Transverse colon (tissue), 4 donors: ENCODE results near the gene ATL3. TPM values are rescaled to one million over a fixed set of nuclear protein-coding genes. Genes with fewer than 3 reads are reported as not detected.

Experiments
- DNase-seq: peaks from one replicate; pipeline ENCODE4 v3.0.0-alpha.2; 2019
- H3K27ac ChIP-seq, 4 donors: fragments of 200-600 bp; sonication (generic); 2 replicates each; pipeline ENCODE4 v1.5.1; 2016 to 2018; ENCODE audit warnings: inconsistent platforms in 4 of 4
- H3K27me3 ChIP-seq: fragments of 200-600 bp; sonication (generic); 2 replicates; pipeline ENCODE4 v1.5.1; 2017; ENCODE audit warnings: inconsistent platforms
- H3K36me3 ChIP-seq, 4 donors: fragments of 200-600 bp; sonication (generic); 2 replicates each; pipeline ENCODE4 v1.5.1; 2017 to 2019; ENCODE audit warnings: inconsistent platforms in 4 of 4
- H3K4me1 ChIP-seq, 4 donors: fragments of 200-600 bp; sonication (generic); 2 replicates each; pipeline ENCODE4 v1.5.1; 2017 to 2020; ENCODE audit warnings: inconsistent platforms in 4 of 4
- H3K4me3 ChIP-seq, 4 donors: fragments of 200-600 bp; sonication (generic); 1 replicate in 1 of 4; 2 replicates in 3 of 4; pipeline versions ENCODE4 v1.5.1 to v1.6.1; 2017 to 2019; ENCODE audit warnings: inconsistent platforms in 4 of 4
- H3K9me3 ChIP-seq, 2 donors: fragments of 200-600 bp; sonication (generic); 2 replicates each; pipeline ENCODE4 v1.5.1; 2017 to 2019; ENCODE audit warnings: inconsistent platforms in 2 of 2
- EP300 ChIP-seq: sonication (generic); formaldehyde crosslinking; IDR thresholded peaks from one replicate; pipeline ENCODE4 v1.6.1; 2017; ENCODE audit warnings: antibody characterized with exemption, low read depth
- POLR2A ChIP-seq: fragments of 450-650 bp; IDR thresholded peaks from one replicate; pipeline ENCODE4 v1.6.1; 2016; ENCODE audit warnings: antibody characterized with exemption, mild to moderate bottlenecking, moderate library complexity
- POLR2AphosphoS5 ChIP-seq, 3 donors: sonication (generic); formaldehyde crosslinking; IDR thresholded peaks; one replicate each; pipeline ENCODE4 v1.6.1; 2016; ENCODE audit warnings: antibody characterized with exemption in 3 of 3
- WGBS, 2 donors: methylation state at CpG; one replicate each; pipeline ENCODE4 v1.1.5; 2018; ENCODE audit warnings: low coverage in 1 of 2; 5-methylcytosine and 5-hydroxymethylcytosine counted together
- in situ Hi-C, 4 donors: fragments of 200-750 bp; cut with MboI; loops; one replicate each; pipeline versions ENCODE4 v1.15.0 to v1.15.1; 2017; ENCODE audit warnings: low sequenced_read_pairs in 3 of 4, low pct_ligation_motif_present in 1 of 4, low pct_unique_long_range_greater_than_20kb in 1 of 4
- intact Hi-C: fragments of 100-400 bp; cut with DNase I; formaldehyde crosslinking; loops from one replicate; pipeline ENCODE4 v1.15.1; 2023; ENCODE audit warnings: low total_unique reads
- total RNA-seq, 4 donors: library from RNA; depleted of rRNA; stranded (reverse); fragments of >200 nt; gene quantifications; one replicate each; pipeline ENCODE4 v1.1.0, GENCODE V29; 2016
- TF ChIP-seq, protein P1 (sequence below), 5 experiments: fragments of 200-600 bp in 3 of 5; fragments of 450-650 bp in 2 of 5; sonication (generic) in 3 of 5; IDR thresholded peaks; 1 replicate in 2 of 5; 2 replicates in 3 of 5; pipeline ENCODE4 v1.5.1; 2016 to 2017; ENCODE audit warnings: antibody characterized with exemption in 5 of 5, inconsistent platforms in 3 of 5, mild to moderate bottlenecking in 2 of 5, moderate library complexity in 1 of 5

The ATL3 gene
- total RNA-seq, 4 donors from 2014 or later: 18.7 to 60.8 (median 40.0) TPM

DNA sequence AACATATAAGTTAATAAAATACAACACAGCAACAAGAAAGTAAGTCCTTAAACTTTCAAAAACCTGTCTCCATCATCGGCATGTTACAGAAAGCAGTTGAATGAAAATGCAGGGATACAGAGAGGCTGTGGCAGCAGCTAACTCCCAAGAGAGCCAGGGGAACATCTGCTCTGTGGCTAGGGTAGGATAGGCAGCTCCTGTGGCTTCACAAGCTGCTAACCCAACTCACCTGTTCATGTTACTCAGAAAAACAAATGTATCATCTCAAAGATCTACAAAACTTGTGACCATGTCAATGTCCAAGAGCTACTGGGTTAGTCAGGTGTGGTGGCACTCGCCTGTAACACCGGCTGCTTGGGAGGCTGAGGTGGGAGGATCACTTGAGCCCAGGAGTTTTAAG is 41.8 kb downstream of the ATL3 start:
- Histone ChIP-seq H3K9me3 (no peaks in the 10 kb centered on the region), H3K4me3 (no peak overlapping the region), H3K27ac (no peak overlapping the region), H3K27me3 (no peaks in the 10 kb centered on the region), H3K36me3 (peaks cover 0 to 52% (median 25%) of the 10 kb centered on the region in 4 donors), H3K4me1 (peaks cover 0 to 12% (median 2%) of the 10 kb centered on the region in 4 donors)
- DNase-seq: no peak
- 97 to 100% methylated on average over 2 to 3 of the region's 3 CpGs for WGBS, 2 donors
- TF ChIP-seq, protein P1, sequence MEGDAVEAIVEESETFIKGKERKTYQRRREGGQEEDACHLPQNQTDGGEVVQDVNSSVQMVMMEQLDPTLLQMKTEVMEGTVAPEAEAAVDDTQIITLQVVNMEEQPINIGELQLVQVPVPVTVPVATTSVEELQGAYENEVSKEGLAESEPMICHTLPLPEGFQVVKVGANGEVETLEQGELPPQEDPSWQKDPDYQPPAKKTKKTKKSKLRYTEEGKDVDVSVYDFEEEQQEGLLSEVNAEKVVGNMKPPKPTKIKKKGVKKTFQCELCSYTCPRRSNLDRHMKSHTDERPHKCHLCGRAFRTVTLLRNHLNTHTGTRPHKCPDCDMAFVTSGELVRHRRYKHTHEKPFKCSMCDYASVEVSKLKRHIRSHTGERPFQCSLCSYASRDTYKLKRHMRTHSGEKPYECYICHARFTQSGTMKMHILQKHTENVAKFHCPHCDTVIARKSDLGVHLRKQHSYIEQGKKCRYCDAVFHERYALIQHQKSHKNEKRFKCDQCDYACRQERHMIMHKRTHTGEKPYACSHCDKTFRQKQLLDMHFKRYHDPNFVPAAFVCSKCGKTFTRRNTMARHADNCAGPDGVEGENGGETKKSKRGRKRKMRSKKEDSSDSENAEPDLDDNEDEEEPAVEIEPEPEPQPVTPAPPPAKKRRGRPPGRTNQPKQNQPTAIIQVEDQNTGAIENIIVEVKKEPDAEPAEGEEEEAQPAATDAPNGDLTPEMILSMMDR (IDR thresholded peaks at IDR 0.05): no peak
- TF ChIP-seq EP300: no peak
- TF ChIP-seq POLR2AphosphoS5 (IDR thresholded peaks at IDR 0.05): no peak
- no peak for TF ChIP-seq POLR2A
- intact Hi-C loops: no loop called here
- in situ Hi-C loops: loop anchor here in 1 of 4 donors (25.0 kb wide), 1 partner anchor 108 kb away; no protein-coding TSS in a partner anchor

DNA sequence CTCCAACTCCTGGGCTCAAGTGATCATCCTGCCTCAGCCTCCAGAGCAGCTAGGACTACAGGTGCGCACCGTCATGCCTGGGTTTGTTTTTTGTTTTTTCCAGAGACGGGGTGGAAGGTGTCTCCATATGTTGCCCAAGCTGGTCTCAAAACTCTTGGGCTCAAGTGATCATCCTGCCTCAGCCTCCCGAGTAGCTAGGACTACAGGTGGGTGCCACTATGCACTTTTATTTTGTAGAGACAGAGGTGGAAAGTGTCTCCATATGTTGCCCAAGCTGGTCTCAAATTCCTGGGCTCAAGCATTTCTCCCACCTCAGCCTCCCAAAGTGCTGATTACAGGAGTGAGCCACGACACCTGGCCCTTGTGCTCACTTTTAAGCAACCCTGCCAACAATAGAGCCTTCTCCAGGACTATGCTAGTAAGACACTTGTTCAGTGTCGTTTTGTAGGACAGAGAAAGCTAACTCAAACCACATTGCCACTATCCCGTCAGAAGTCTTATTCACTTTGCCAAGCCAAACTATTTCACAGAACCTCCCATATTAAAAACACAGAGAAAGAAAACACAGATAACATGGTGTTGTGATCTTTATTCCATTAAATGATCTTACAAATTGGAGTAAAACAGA is 47.5 kb downstream of the ATL3 start:
- intact Hi-C loops (no loop called here), in situ Hi-C loops (no loop called here)
- Histone ChIP-seq H3K4me1 (no peaks in the 10 kb centered on the region), H3K27me3 (no peaks in the 10 kb centered on the region), H3K4me3 (no peak overlapping the region), H3K36me3 (peaks cover 0 to 6% (median 2%) of the 10 kb centered on the region in 4 donors), H3K27ac (no peak overlapping the region), H3K9me3 (no peaks in the 10 kb centered on the region)
- DNase-seq: no peak
- 51 to 53% methylated on average over 6 to 7 of the region's 7 CpGs for WGBS, 2 donors
- TF ChIP-seq POLR2AphosphoS5 (IDR thresholded peaks at IDR 0.05) (no peak), EP300 (no peak), POLR2A (no peak)
- TF ChIP-seq, protein P1 (IDR thresholded peaks at IDR 0.05): no peak

DNA sequence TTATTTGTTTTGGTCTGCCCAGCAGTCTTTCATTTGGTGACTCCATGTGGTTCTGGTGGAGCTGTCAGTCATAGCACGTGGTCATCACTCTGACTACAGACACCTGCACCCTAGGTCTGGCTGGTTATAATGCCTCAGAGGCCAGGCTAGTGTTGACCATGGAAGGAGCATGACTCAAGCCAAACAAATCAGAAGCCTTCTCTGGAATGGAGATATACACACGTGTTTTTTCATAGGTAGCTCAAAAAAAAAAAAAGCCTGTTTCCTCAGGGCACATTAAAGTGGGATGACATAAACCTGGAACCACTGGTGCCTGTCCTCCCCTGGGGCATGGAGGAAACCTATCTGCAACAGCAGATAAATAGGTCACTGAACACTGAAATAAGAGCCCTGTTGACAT is 48.9 kb downstream of the ATL3 start:
- TF ChIP-seq, protein P1 (IDR thresholded peaks at IDR 0.05): no peak
- TF ChIP-seq POLR2A: no peak
- TF ChIP-seq POLR2AphosphoS5 (IDR thresholded peaks at IDR 0.05): no peak
- TF ChIP-seq EP300: no peak
- WGBS, 2 donors: 36 to 50% methylated on average over 1 to 2 of the region's 2 CpGs
- Histone ChIP-seq H3K36me3 (no peaks in the 10 kb centered on the region), H3K4me1 (no peaks in the 10 kb centered on the region), H3K4me3 (no peak overlapping the region), H3K27ac (no peak overlapping the region), H3K27me3 (no peaks in the 10 kb centered on the region), H3K9me3 (no peaks in the 10 kb centered on the region)
- in situ Hi-C loops: no loop called here
- intact Hi-C loops: no loop called here
- no peak for DNase-seq

DNA sequence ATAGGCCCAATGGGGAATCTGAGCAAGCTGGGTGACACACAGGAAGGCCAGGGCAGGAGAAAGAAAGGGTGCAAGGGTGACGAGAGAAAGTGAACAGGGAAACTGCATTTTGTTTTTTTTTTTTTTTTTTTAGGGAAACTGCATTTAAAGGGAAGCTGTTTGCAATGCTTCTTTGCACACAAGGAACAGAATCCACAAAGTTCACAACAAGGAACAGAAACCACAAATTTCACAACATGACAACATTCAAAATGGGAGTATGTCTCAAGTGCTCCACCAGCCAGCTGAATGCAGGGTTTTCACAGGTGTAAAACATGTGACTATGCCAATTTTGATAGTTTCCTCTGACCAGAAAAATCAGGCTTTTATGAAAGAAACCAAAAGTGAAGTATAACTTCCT is 50.1 kb downstream of the ATL3 start:
- no peak for DNase-seq
- Histone ChIP-seq H3K4me1 (no peaks in the 10 kb centered on the region), H3K27ac (no peak overlapping the region), H3K4me3 (no peak overlapping the region), H3K27me3 (no peaks in the 10 kb centered on the region), H3K9me3 (no peaks in the 10 kb centered on the region), H3K36me3 (no peaks in the 10 kb centered on the region)
- in situ Hi-C loops (no loop called here), intact Hi-C loops (no loop called here)
- TF ChIP-seq EP300: no peak
- no peak for TF ChIP-seq POLR2A
- TF ChIP-seq, protein P1 (IDR thresholded peaks at IDR 0.05): no peak
- WGBS, 2 donors: 73 to 75% methylated on average over 1 of the region's 1 CpG
